SU-DHL-6 (cell line): Measurements from ENCODE around the gene WDSUB1.

Experiments used
- CTCF ChIP-seq: fragments of 200-600 bp; sonication (generic); IDR thresholded peaks from one replicate; pipeline ENCODE4 v1.5.1; 2017; ENCODE audit warnings: antibody characterized with exemption, mild to moderate bottlenecking, low read length, moderate library complexity; ENCODE audit not compliant: insufficient read depth, poor library complexity, severe bottlenecking
- EZH2phosphoT487 ChIP-seq: fragments of 200-600 bp; sonication (generic), shearing (Covaris generic); conservative IDR thresholded peaks from 2 replicates; pipeline ENCODE4 v1.6.1; 2018; ENCODE audit warnings: mild to moderate bottlenecking, antibody characterized with exemption, low read length, moderate library complexity, mixed read lengths

DNA sequence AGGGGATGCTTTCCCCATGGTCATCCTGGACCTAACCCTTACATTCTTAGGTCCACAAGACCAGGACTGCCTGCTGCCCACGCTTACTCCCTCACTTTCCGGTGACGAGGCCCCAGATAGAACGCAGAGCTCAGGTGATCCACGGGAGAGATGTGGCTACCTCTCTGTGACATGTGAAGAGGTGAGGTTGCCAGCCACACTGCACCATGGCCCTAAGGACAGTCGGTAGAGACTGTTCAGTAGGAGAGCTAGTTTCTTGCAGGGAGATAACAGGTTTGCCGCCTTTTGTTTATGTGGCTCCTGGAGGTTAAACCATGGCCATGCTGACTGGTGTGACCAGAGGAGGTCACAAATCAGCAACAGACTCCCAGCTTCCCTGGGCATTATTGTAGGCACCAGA, 71.4 kb downstream of the WDSUB1 start:
- TF ChIP-seq CTCF (no peak), EZH2phosphoT487 (no peak)
